ENCODE measurements around the gene UBE4B. TPM values are rescaled to one million over a fixed set of nuclear protein-coding genes. Genes with fewer than 3 reads are reported as not detected.

UBE4B gene
- total and polyA plus RNA-seq, 2 of the 13 experiments (the other 11 are each of a cell fraction or from before 2014, with no cell fraction given): 15.2 to 24.8 TPM

GRCh38 chr1:10181154-10181553 is 148.4 kb downstream of the UBE4B start:
- H3K4me3 ChIP-seq (replicated peaks in 1 of 3; ENCODE audit: insufficient read depth in 1 of 3, low read depth in 2 of 3, low read length in 3 of 3): no peak overlapping the region
- peaks cover 6 to 20% of the 10 kb centered on the region in 2 experiments; a peak in 4 of 5 replicates for H3K36me3 ChIP-seq (replicated peaks in 1 of 2; ENCODE audit: control insufficient read depth in 1 of 2, insufficient read depth in 2 of 2, low read length in 2 of 2)
- ATAC-seq (no peak), DNase-seq (ENCODE audit: low spot score) (no peak), FAIRE-seq (no peak)
- CTCF ChIA-PET (ENCODE audit: low intra/inter-chr PET ratio, low total read pairs): no interaction called here
- TF ChIP-seq JDP2 (CRISPR knock-in tag; IDR thresholded peaks at IDR 0.05; ENCODE audit: borderline replicate concordance) (no peak), JARID2 (CRISPR knock-in tag; IDR thresholded peaks at IDR 0.05; ENCODE audit: insufficient replicate concordance) (no peak), ZFP1 (CRISPR knock-in tag; IDR thresholded peaks at IDR 0.05) (no peak)
- BruUV-seq (replicated peaks): no TSS peak
- no peak overlapping the region for H3K27ac ChIP-seq (ENCODE audit: extremely low read length, insufficient read depth, low read length)
- H2AFZ ChIP-seq (ENCODE audit: low read length): no peak overlapping the region
- in situ Hi-C loops (cut with HindIII; ENCODE audit: extremely low pct_ligation_motif_present, low pct_unique_long_range_greater_than_20kb) (no loop called here), intact Hi-C loops (cut with micrococcal nuclease; ENCODE audit: unreplicated experiment) (no loop called here)
- H3K79me2 ChIP-seq (ENCODE audit: insufficient read depth, low read length): peaks cover 1% of the 10 kb centered on the region
- no peaks in the 10 kb centered on the region for H4K20me1 ChIP-seq (ENCODE audit: insufficient read depth, low read length)
- POLR2A ChIA-PET: no interaction called here
- WGBS (ENCODE audit: low lambda C conversion rate): 95% methylated on average over 7 of the region's 7 CpGs
- no peak overlapping the region for H3K4me2 ChIP-seq (ENCODE audit: low read depth, low read length)
- no peaks in the 10 kb centered on the region for H3K9me3 ChIP-seq (ENCODE audit: low read length)
- H3K27me3 ChIP-seq (ENCODE audit: control insufficient read depth in 1 of 2, insufficient read depth in 2 of 2, low read length in 2 of 2): no peaks in the 10 kb centered on the region
- H3K4me1 ChIP-seq (ENCODE audit: insufficient read depth, low read length): no peaks in the 10 kb centered on the region
- H3K9ac ChIP-seq (ENCODE audit: insufficient read depth, low read depth, low read length): no peak overlapping the region

GRCh38 chr1:10185759-10186158 is 153.0 kb downstream of the UBE4B start:
- H3K9me3 ChIP-seq (ENCODE audit: low read length): no peaks in the 10 kb centered on the region
- no TSS peak for BruUV-seq (replicated peaks)
- ChIA-PET CTCF (ENCODE audit: low intra/inter-chr PET ratio, low total read pairs) (no interaction called here), POLR2A (no interaction called here)
- H3K27ac ChIP-seq (ENCODE audit: extremely low read length, insufficient read depth, low read length): no peak overlapping the region
- H3K4me1 ChIP-seq (ENCODE audit: insufficient read depth, low read length): no peaks in the 10 kb centered on the region
- in situ Hi-C loops (cut with HindIII; ENCODE audit: extremely low pct_ligation_motif_present, low pct_unique_long_range_greater_than_20kb) (no loop called here), intact Hi-C loops (cut with micrococcal nuclease; ENCODE audit: unreplicated experiment) (no loop called here)
- ATAC-seq (no peak), DNase-seq (ENCODE audit: low spot score) (no peak), FAIRE-seq (no peak)
- no peak overlapping the region for H3K4me3 ChIP-seq (replicated peaks in 1 of 3; ENCODE audit: insufficient read depth in 1 of 3, low read depth in 2 of 3, low read length in 3 of 3)
- no peak overlapping the region for H2AFZ ChIP-seq (ENCODE audit: low read length)
- no peak overlapping the region for H3K4me2 ChIP-seq (ENCODE audit: low read depth, low read length)
- no peaks in the 10 kb centered on the region for H3K79me2 ChIP-seq (ENCODE audit: insufficient read depth, low read length)
- 87% methylated on average over 2 of the region's 2 CpGs for WGBS (ENCODE audit: low lambda C conversion rate)
- no peak overlapping the region for H3K9ac ChIP-seq (ENCODE audit: insufficient read depth, low read depth, low read length)
- peaks cover 0 to 1% of the 10 kb centered on the region in 2 experiments; a peak in 1 of 5 replicates for H3K36me3 ChIP-seq (replicated peaks in 1 of 2; ENCODE audit: control insufficient read depth in 1 of 2, insufficient read depth in 2 of 2, low read length in 2 of 2)
- no peaks in the 10 kb centered on the region for H3K27me3 ChIP-seq (ENCODE audit: control insufficient read depth in 1 of 2, insufficient read depth in 2 of 2, low read length in 2 of 2)
- no peaks in the 10 kb centered on the region for H4K20me1 ChIP-seq (ENCODE audit: insufficient read depth, low read length)
- TF ChIP-seq ZNF552 (CRISPR knock-in tag; IDR thresholded peaks at IDR 0.05; ENCODE audit: borderline replicate concordance) (no peak), ZNF431 (CRISPR knock-in tag; IDR thresholded peaks at IDR 0.05; ENCODE audit: borderline replicate concordance, low read depth) (no peak), TCF7 (IDR thresholded peaks at IDR 0.05; ENCODE audit: low read depth) (no peak), ZKSCAN8 (CRISPR knock-in tag; IDR thresholded peaks at IDR 0.05; ENCODE audit: borderline replicate concordance) (no peak), ZNF432 (CRISPR knock-in tag; IDR thresholded peaks at IDR 0.05; ENCODE audit: borderline replicate concordance) (no peak), MAZ (IDR thresholded peaks at IDR 0.05; ENCODE audit: borderline replicate concordance, low read depth, low read length) (no peak), MAZ (CRISPR knock-in tag; IDR thresholded peaks at IDR 0.05; ENCODE audit: low read depth) (no peak), ISX (CRISPR knock-in tag; conservative IDR thresholded peaks at IDR 0.05) (no peak), KMT2B (CRISPR knock-in tag; IDR thresholded peaks at IDR 0.05) (no peak), TSC22D2 (CRISPR knock-in tag; IDR thresholded peaks at IDR 0.05; ENCODE audit: borderline replicate concordance) (no peak), MED8 (CRISPR knock-in tag; IDR thresholded peaks at IDR 0.05; ENCODE audit: insufficient replicate concordance) (no peak), EED (CRISPR knock-in tag; IDR thresholded peaks at IDR 0.05) (no peak), ZUFSP (CRISPR knock-in tag; IDR thresholded peaks at IDR 0.05; ENCODE audit: borderline replicate concordance) (no peak)
- TF ChIP-seq, protein P1, sequence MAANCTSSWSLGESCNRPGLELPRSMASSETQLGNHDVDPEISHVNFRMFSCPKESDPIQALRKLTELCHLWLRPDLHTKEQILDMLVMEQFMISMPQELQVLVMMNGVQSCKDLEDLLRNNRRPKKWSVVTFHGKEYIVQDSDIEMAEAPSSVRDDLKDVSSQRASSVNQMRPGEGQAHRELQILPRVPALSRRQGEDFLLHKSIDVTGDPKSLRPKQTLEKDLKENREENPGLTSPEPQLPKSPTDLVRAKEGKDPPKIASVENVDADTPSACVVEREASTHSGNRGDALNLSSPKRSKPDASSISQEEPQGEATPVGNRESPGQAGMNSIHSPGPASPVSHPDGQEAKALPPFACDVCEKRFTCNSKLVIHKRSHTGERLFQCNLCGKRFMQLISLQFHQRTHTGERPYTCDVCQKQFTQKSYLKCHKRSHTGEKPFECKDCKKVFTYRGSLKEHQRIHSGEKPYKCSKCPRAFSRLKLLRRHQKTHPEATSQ (CRISPR knock-in tag; IDR thresholded peaks at IDR 0.05; ENCODE audit: borderline replicate concordance): no peak

All from HepG2 (cell line).